Endothelial cell of umbilical vein (primary cell): ENCODE results near the gene CCDC27. TPM values are rescaled to one million over a fixed set of nuclear protein-coding genes. Genes with fewer than 3 reads are reported as not detected.

ENCODE experiments used
- BruUV-seq: library from RNA; stranded (reverse); fragments of 400-500 nt; replicated peaks from 2 replicates; lab custom pipeline; 2021; lab: Mats Ljungman, UMichigan
- CTCF ChIA-PET: fragments of 300-600, 350-600 bp; sonication (Branson Sonifier 250); formaldehyde crosslinking; loops from one replicate; lab custom pipeline; 2021; ENCODE audit warnings: antibody characterized with exemption, inconsistent platforms; lab: Charles Lee
- POLR2A ChIA-PET: fragments of 300-600, 350-600 bp; sonication (Branson Sonifier 250); formaldehyde crosslinking; loops from one replicate; lab custom pipeline; 2021; ENCODE audit warnings: antibody characterized with exemption, inconsistent platforms; lab: Charles Lee
- DNase-seq: peaks from one replicate; pipeline ENCODE4 v3.0.0-alpha.2; 2011; ENCODE audit warnings: low read depth, low spot score
- FAIRE-seq: peaks from 2 replicates; lab custom pipeline; 2011; peaks lifted over from hg19 to GRCh38; lab: Jason Lieb, UNC
- H2AFZ ChIP-seq: 2 replicates; pipeline ENCODE4 v1.6.0; 2012; ENCODE audit warnings: low read depth, low read length, control low read depth, inconsistent platforms
- H3K27ac ChIP-seq: 2 replicates; pipeline ENCODE4 v1.5.1; 2011; ENCODE audit warnings: low read depth, mild to moderate bottlenecking, control low read depth, low read length, moderate library complexity; ENCODE audit not compliant: insufficient read depth
- H3K27me3 ChIP-seq, 2 experiments: 2 replicates each; pipeline versions ENCODE4 v1.6.0 to v1.6.1; 2011; ENCODE audit warnings: low read length in 2 of 2, mixed read lengths in 1 of 2; ENCODE audit not compliant: control insufficient read depth in 2 of 2, insufficient read depth in 2 of 2
- H3K36me3 ChIP-seq, 2 experiments: 2 replicates in 1 of 2; 3 replicates in 1 of 2; pipeline ENCODE4 v1.5.1; 2011; ENCODE audit warnings: low read length in 2 of 2, mild to moderate bottlenecking in 1 of 2, moderate library complexity in 1 of 2; ENCODE audit not compliant: control insufficient read depth in 2 of 2, insufficient read depth in 2 of 2; ENCODE audit errors: extremely low read depth in 1 of 2
- H3K4me1 ChIP-seq: 3 replicates; pipeline ENCODE4 v1.5.1; 2011; ENCODE audit warnings: mild to moderate bottlenecking, low read length; ENCODE audit not compliant: control insufficient read depth, insufficient read depth; ENCODE audit errors: extremely low read depth
- H3K4me2 ChIP-seq: 2 replicates; pipeline ENCODE4 v1.6.1; 2011; ENCODE audit warnings: low read length, control low read depth, mixed read lengths; ENCODE audit not compliant: insufficient read depth
- H3K4me3 ChIP-seq, 3 experiments: fragments of 200-600 bp in 1 of 3; sonication (generic), shearing (Covaris generic) in 1 of 3; replicated peaks in 1 of 3; 2 replicates each; pipeline ENCODE4 v1.5.1; 2011 to 2016; ENCODE audit warnings: control low read depth in 3 of 3, low read length in 3 of 3, mild to moderate bottlenecking in 2 of 3, inconsistent platforms in 1 of 3, low read depth in 1 of 3, moderate library complexity in 1 of 3; ENCODE audit not compliant: insufficient read depth in 1 of 3
- H3K79me2 ChIP-seq: 2 replicates; pipeline ENCODE4 v1.6.0; 2012; ENCODE audit warnings: low read length, inconsistent platforms; ENCODE audit not compliant: control insufficient read depth, insufficient read depth
- H3K9ac ChIP-seq: replicated peaks from 2 replicates; pipeline ENCODE3; 2011; ENCODE audit warnings: low read length, control low read depth; ENCODE audit not compliant: insufficient read depth; ENCODE audit errors: extremely low read depth
- H3K9me1 ChIP-seq: replicated peaks from 3 replicates; pipeline ENCODE4 v1.6.0; 2011; ENCODE audit warnings: mild to moderate bottlenecking, low read length; ENCODE audit not compliant: control insufficient read depth, insufficient read depth; ENCODE audit errors: extremely low read depth
- H3K9me3 ChIP-seq: replicated peaks from 2 replicates; pipeline ENCODE4 v1.5.1; 2012; ENCODE audit warnings: low read length, inconsistent platforms; ENCODE audit not compliant: control insufficient read depth, insufficient read depth
- H4K20me1 ChIP-seq: replicated peaks from 2 replicates; pipeline ENCODE3; 2011; ENCODE audit warnings: mild to moderate bottlenecking, low read length; ENCODE audit not compliant: control insufficient read depth, insufficient read depth; ENCODE audit errors: extremely low read depth
- CTCF ChIP-seq, 2 donors: IDR thresholded peaks; 1 replicate in 1 of 2; 2 replicates in 1 of 2; pipeline ENCODE4 v1.5.1; 2011; ENCODE audit warnings: low read length in 2 of 2, mild to moderate bottlenecking in 2 of 2, moderate library complexity in 2 of 2, control low read depth in 1 of 2, inconsistent platforms in 1 of 2, low read depth in 1 of 2; ENCODE audit not compliant: insufficient read depth in 1 of 2; ENCODE audit errors: extremely low read depth in 1 of 2
- EZH2 ChIP-seq: IDR thresholded peaks from 2 replicates; pipeline ENCODE4 v1.6.1; 2012; ENCODE audit warnings: borderline replicate concordance, low read depth, mild to moderate bottlenecking, moderate library complexity, low read length, inconsistent platforms; ENCODE audit not compliant: severe bottlenecking
- FOS ChIP-seq: IDR thresholded peaks from 2 replicates; pipeline ENCODE4 v1.6.1; 2011; ENCODE audit warnings: mild to moderate bottlenecking, low read length, moderate library complexity, borderline replicate concordance; ENCODE audit not compliant: insufficient read depth
- GATA2 ChIP-seq: IDR thresholded peaks from 2 replicates; pipeline ENCODE4 v1.7.0; 2011; ENCODE audit warnings: low read depth, mild to moderate bottlenecking, moderate library complexity, mixed read lengths, low read length; ENCODE audit not compliant: insufficient read length, insufficient read depth
- JUN ChIP-seq: IDR thresholded peaks from 2 replicates; pipeline ENCODE4 v1.6.1; 2011; ENCODE audit warnings: borderline replicate concordance, low read depth; ENCODE audit not compliant: insufficient read length, insufficient read depth
- MYC ChIP-seq: IDR thresholded peaks from one replicate; pipeline ENCODE4 v1.6.1; 2011; ENCODE audit warnings: mild to moderate bottlenecking, low read depth, low read length
- POLR2A ChIP-seq: IDR thresholded peaks from 2 replicates; pipeline ENCODE4 v1.6.1; 2012; ENCODE audit warnings: low read depth, mild to moderate bottlenecking, control low read depth, low read length
- POLR2AphosphoS5 ChIP-seq: IDR thresholded peaks from 2 replicates; pipeline ENCODE4 v1.6.1; 2012; ENCODE audit warnings: low read depth, mild to moderate bottlenecking, control low read depth, low read length, moderate library complexity; ENCODE audit not compliant: insufficient read depth
- dilution Hi-C: fragments of 300-500 bp; cut with MboI; formaldehyde crosslinking; loops from one replicate; pipeline ENCODE4 v1.15.0; 2019; ENCODE audit warnings: low sequenced_read_pairs; ENCODE audit not compliant: extremely low pct_ligation_motif_present
- intact Hi-C: fragments of 100-400 bp; cut with micrococcal nuclease; formaldehyde crosslinking; loops from one replicate; pipeline ENCODE4 v1.10.0; 2022
- polyA plus RNA-seq, 4 experiments: library from polyadenylated mRNA; depleted of rRNA in 3 of 4; stranded (reverse) in 3 of 4; unstranded in 1 of 4; fragments of >200 nt; gene quantifications; 2 replicates each; pipeline versions ENCODE4 v1.2.1 to v1.2.3, GENCODE V29; 2011 to 2012; ENCODE audit warnings: missing spikeins in 1 of 4
- total RNA-seq: library from RNA; stranded (reverse); gene quantifications from 2 replicates; pipeline ENCODE4 v1.2.3, GENCODE V29; 2021
- TF ChIP-seq, protein P1 (sequence below): IDR thresholded peaks from 2 replicates; pipeline ENCODE4 v1.6.1; 2011; ENCODE audit not compliant: insufficient read depth, insufficient read length

Gene CCDC27
- total and polyA plus RNA-seq, 2 donors (not counting 3 experiments of a cell fraction or from before 2014, with no cell fraction given), result not detected

GRCh38 chr1:3785045-3785444 is 32.8 kb downstream of the CCDC27 start:
- dilution Hi-C loops, result no loop called here
- Histone ChIP-seq H3K4me3 (no peak overlapping the region), H3K4me1 (no peaks in the 10 kb centered on the region), H3K27me3 (no peaks in the 10 kb centered on the region), H3K9me1 (no peaks in the 10 kb centered on the region), H3K9ac (no peak overlapping the region), H3K79me2 (peaks cover 8% of the 10 kb centered on the region), H3K4me2 (no peak overlapping the region), H3K36me3 (peaks cover 2 to 44% of the 10 kb centered on the region in 2 experiments), H4K20me1 (no peaks in the 10 kb centered on the region), H3K9me3 (no peaks in the 10 kb centered on the region), H3K27ac (no peak overlapping the region), H2AFZ (no peak overlapping the region)
- TF ChIP-seq FOS, result no peak
- no peak for TF ChIP-seq CTCF (IDR thresholded peaks at IDR 0.05; ENCODE audit: extremely low read depth in 1 of 2, insufficient read depth in 1 of 2, low read depth in 1 of 2, low read length in 2 of 2)
- TF ChIP-seq JUN, result no peak
- no peak for TF ChIP-seq EZH2
- no peak for TF ChIP-seq POLR2A
- TF ChIP-seq MYC, result no peak
- TF ChIP-seq, protein P1, sequence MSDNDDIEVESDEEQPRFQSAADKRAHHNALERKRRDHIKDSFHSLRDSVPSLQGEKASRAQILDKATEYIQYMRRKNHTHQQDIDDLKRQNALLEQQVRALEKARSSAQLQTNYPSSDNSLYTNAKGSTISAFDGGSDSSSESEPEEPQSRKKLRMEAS, result no peak
- TF ChIP-seq POLR2AphosphoS5, result no peak
- TF ChIP-seq GATA2, result no peak
- FAIRE-seq (no peak), DNase-seq (no peak)
- POLR2A ChIA-PET, result interaction anchor here (0.7 kb wide), 1 partner anchor 1207 kb away, joined by 3 read pairs; no protein-coding TSS in a partner anchor
- no TSS peak for BruUV-seq
- CTCF ChIA-PET, result no interaction called here
- intact Hi-C loops, result no loop called here
